Measurements from ENCODE around the gene TNFRSF1B. TPM values are rescaled to one million over a fixed set of nuclear protein-coding genes. Genes with fewer than 3 reads are reported as not detected.

The TNFRSF1B gene
- 0.73 TPM for polyA plus RNA-seq (2013, experiment 1 of 2)
- 0.68 TPM for polyA plus RNA-seq (2013, experiment 2 of 2)

GRCh38 chr1:12166834-12167492 lies at the start of gene TNFRSF1B:
TSS of gene TNFRSF1B (plus strand) at chr1:12166991. CDS start at chr1:12167092, 101 bp downstream.
- Histone ChIP-seq H3K27me3 (ENCODE audit: control insufficient read depth in 3 of 3, insufficient read depth in 3 of 3, low read depth in 1 of 3, low read length in 3 of 3) (peaks cover 7 to 67% (median 23%) of the 10 kb centered on the region in 3 experiments), H3K79me1 (ENCODE audit: low read depth, low read length) (no peaks in the 10 kb centered on the region), H2BK12ac (ENCODE audit: low read length) (peak within 1 kb of the TSS; percentile 48), H4K8ac (ENCODE audit: low read depth, low read length) (no peak within 1 kb of the TSS), H2AK5ac (ENCODE audit: low read depth, low read length) (peak within 1 kb of the TSS; percentile 33), H4K91ac (ENCODE audit: low read depth, low read length, poor library complexity) (no peak within 1 kb of the TSS), H3K9me3 (replicated peaks in 1 of 2; ENCODE audit: control insufficient read depth in 2 of 2, insufficient read depth in 1 of 2, low read depth in 1 of 2, low read length in 2 of 2) (no peaks in the 10 kb centered on the region), H3K23ac (ENCODE audit: low read depth, low read length, poor library complexity) (peak within 1 kb of the TSS; percentile 82), H3K4me2 (ENCODE audit: insufficient read depth, low read length, poor library complexity, severe bottlenecking) (peak within 1 kb of the TSS; percentile 52), H2AFZ (ENCODE audit: low read length) (peak within 1 kb of the TSS; percentile 69), H2BK15ac (ENCODE audit: low read length) (peak within 1 kb of the TSS; percentile 70), H2BK5ac (ENCODE audit: low read length) (peak within 1 kb of the TSS; percentile 77), H3K18ac (ENCODE audit: low read length) (peak within 1 kb of the TSS; percentile 98), H3K4me3 (ENCODE audit: low read length in 2 of 2) (peak within 1 kb of the TSS; percentile 12 to 68), H3K27ac (replicated peaks; ENCODE audit: low read length) (no peak within 1 kb of the TSS), H3K14ac (ENCODE audit: low read length) (peak within 1 kb of the TSS; percentile 43), H3K9ac (ENCODE audit: low read depth, low read length, poor library complexity) (peak within 1 kb of the TSS; percentile 79), H3K4ac (ENCODE audit: low read length) (peak within 1 kb of the TSS; percentile 15), H3K4me1 (ENCODE audit: control insufficient read depth in 2 of 2, insufficient read depth in 1 of 2, low read depth in 1 of 2, low read length in 2 of 2) (peaks cover 5 to 12% of the 10 kb centered on the region in 2 donors), H2BK120ac (ENCODE audit: low read depth, low read length) (no peak within 1 kb of the TSS), H3K36me3 (replicated peaks in 1 of 2; ENCODE audit: control insufficient read depth in 2 of 2, insufficient read depth in 2 of 2, low read length in 2 of 2) (no peaks in the 10 kb centered on the region)
- peak; percentile 48 for DNase-seq (ENCODE audit: low spot score)
- WGBS, 2 donors (ENCODE audit: extremely low coverage in 2 of 2, insufficient read length in 2 of 2, insufficient replicate concordance in 1 of 2): no CpG with 5 or more reads among the region's 79 CpGs

GRCh38 chr1:12121212-12122003 lies 45.4 kb upstream of the TNFRSF1B start:
- no peak overlapping the region for H3K27ac ChIP-seq (replicated peaks; ENCODE audit: low read length)
- H2BK12ac ChIP-seq (ENCODE audit: low read length): no peak overlapping the region
- no peak overlapping the region for H3K4me3 ChIP-seq (ENCODE audit: low read length in 2 of 2)
- no peak overlapping the region for H2BK15ac ChIP-seq (ENCODE audit: low read length)
- no peak overlapping the region for H2AFZ ChIP-seq (ENCODE audit: low read length)
- no peak overlapping the region for H2BK5ac ChIP-seq (ENCODE audit: low read length)
- no peaks in the 10 kb centered on the region for H3K4me1 ChIP-seq (ENCODE audit: control insufficient read depth in 2 of 2, insufficient read depth in 1 of 2, low read depth in 1 of 2, low read length in 2 of 2)
- no peak overlapping the region for H4K8ac ChIP-seq (ENCODE audit: low read depth, low read length)
- no peak overlapping the region for H3K9ac ChIP-seq (ENCODE audit: low read depth, low read length, poor library complexity)
- no peak overlapping the region for H3K4ac ChIP-seq (ENCODE audit: low read length)
- no peak overlapping the region for H2BK120ac ChIP-seq (ENCODE audit: low read depth, low read length)
- no peak overlapping the region for H4K91ac ChIP-seq (ENCODE audit: low read depth, low read length, poor library complexity)
- peaks cover 0 to 15% (median 0%) of the 10 kb centered on the region in 3 experiments for H3K27me3 ChIP-seq (ENCODE audit: control insufficient read depth in 3 of 3, insufficient read depth in 3 of 3, low read depth in 1 of 3, low read length in 3 of 3)
- no peaks in the 10 kb centered on the region for H3K9me3 ChIP-seq (replicated peaks in 1 of 2; ENCODE audit: control insufficient read depth in 2 of 2, insufficient read depth in 1 of 2, low read depth in 1 of 2, low read length in 2 of 2)
- H2AK5ac ChIP-seq (ENCODE audit: low read depth, low read length): no peak overlapping the region
- H3K36me3 ChIP-seq (replicated peaks in 1 of 2; ENCODE audit: control insufficient read depth in 2 of 2, insufficient read depth in 2 of 2, low read length in 2 of 2): no peaks in the 10 kb centered on the region
- H3K23ac ChIP-seq (ENCODE audit: low read depth, low read length, poor library complexity): peak overlapping the region; percentile 62
- H3K18ac ChIP-seq (ENCODE audit: low read length): no peak overlapping the region
- no peak overlapping the region for H3K14ac ChIP-seq (ENCODE audit: low read length)
- no CpG with 5 or more reads among the region's 12 CpGs for WGBS, 2 donors (ENCODE audit: extremely low coverage in 2 of 2, insufficient read length in 2 of 2, insufficient replicate concordance in 1 of 2)
- H3K4me2 ChIP-seq (ENCODE audit: insufficient read depth, low read length, poor library complexity, severe bottlenecking): no peak overlapping the region
- DNase-seq (ENCODE audit: low spot score): no peak
- no peaks in the 10 kb centered on the region for H3K79me1 ChIP-seq (ENCODE audit: low read depth, low read length)

- Histone ChIP-seq H3K23ac (ENCODE audit: low read depth, low read length, poor library complexity) (no peak overlapping the region), H3K4me1 (ENCODE audit: control insufficient read depth in 2 of 2, insufficient read depth in 1 of 2, low read depth in 1 of 2, low read length in 2 of 2) (no peaks in the 10 kb centered on the region), H3K4me3 (ENCODE audit: low read length in 2 of 2) (no peak overlapping the region), H3K79me1 (ENCODE audit: low read depth, low read length) (no peaks in the 10 kb centered on the region), H3K4me2 (ENCODE audit: insufficient read depth, low read length, poor library complexity, severe bottlenecking) (no peak overlapping the region), H3K14ac (ENCODE audit: low read length) (no peak overlapping the region), H4K8ac (ENCODE audit: low read depth, low read length) (no peak overlapping the region), H2BK120ac (ENCODE audit: low read depth, low read length) (no peak overlapping the region), H3K36me3 (replicated peaks in 1 of 2; ENCODE audit: control insufficient read depth in 2 of 2, insufficient read depth in 2 of 2, low read length in 2 of 2) (no peaks in the 10 kb centered on the region), H3K27me3 (ENCODE audit: control insufficient read depth in 3 of 3, insufficient read depth in 3 of 3, low read depth in 1 of 3, low read length in 3 of 3) (peaks cover 0 to 24% (median 0%) of the 10 kb centered on the region in 3 experiments), H3K18ac (ENCODE audit: low read length) (no peak overlapping the region), H2AK5ac (ENCODE audit: low read depth, low read length) (no peak overlapping the region), H3K4ac (ENCODE audit: low read length) (no peak overlapping the region), H2BK5ac (ENCODE audit: low read length) (no peak overlapping the region), H4K91ac (ENCODE audit: low read depth, low read length, poor library complexity) (no peak overlapping the region), H3K9ac (ENCODE audit: low read depth, low read length, poor library complexity) (no peak overlapping the region), H2AFZ (ENCODE audit: low read length) (no peak overlapping the region), H3K9me3 (replicated peaks in 1 of 2; ENCODE audit: control insufficient read depth in 2 of 2, insufficient read depth in 1 of 2, low read depth in 1 of 2, low read length in 2 of 2) (no peaks in the 10 kb centered on the region), H2BK15ac (ENCODE audit: low read length) (no peak overlapping the region), H3K27ac (replicated peaks; ENCODE audit: low read length) (no peak overlapping the region), H2BK12ac (ENCODE audit: low read length) (no peak overlapping the region)
- WGBS, 2 donors (ENCODE audit: extremely low coverage in 2 of 2, insufficient read length in 2 of 2, insufficient replicate concordance in 1 of 2): no CpG with 5 or more reads among the region's 8 CpGs
- DNase-seq (ENCODE audit: low spot score): no peak
These were observed 43.6 kb upstream of the TNFRSF1B start for GRCh38 chr1:12123172-12123571.

Measured in neuronal stem cell (in vitro differentiated cells).